Right atrium auricular region (tissue), 2 donors: ENCODE results near the gene KLHL17. TPM values are rescaled to one million over a fixed set of nuclear protein-coding genes. Genes with fewer than 3 reads are reported as not detected.

Source experiments
- DNase-seq: peaks from one replicate; pipeline ENCODE4 v3.0.0-alpha.2; 2019; ENCODE audit warnings: low spot score
- H3K27ac ChIP-seq, 2 donors: fragments of 200-600 bp; sonication (generic); 1 replicate in 1 of 2; 2 replicates in 1 of 2; pipeline ENCODE4 v1.5.1; 2016 to 2019
- H3K27me3 ChIP-seq, 2 donors: fragments of 200-600 bp; sonication (generic); one replicate each; pipeline versions ENCODE4 v1.5.1 to v1.6.0; 2017 to 2019
- H3K36me3 ChIP-seq: fragments of 200-600 bp; sonication (generic); one replicate; pipeline ENCODE4 v1.5.1; 2016
- H3K4me1 ChIP-seq, 2 donors: fragments of 200-600 bp; sonication (generic); one replicate each; pipeline versions ENCODE4 v1.5.1 to v1.6.0; 2017 to 2019
- H3K4me3 ChIP-seq, 2 donors: fragments of 200-600 bp; sonication (generic); 1 replicate in 1 of 2; 2 replicates in 1 of 2; pipeline ENCODE4 v1.5.1; 2017 to 2019; ENCODE audit warnings: mild to moderate bottlenecking in 1 of 2, moderate library complexity in 1 of 2
- H3K9me3 ChIP-seq, 2 donors: fragments of 200-600 bp; sonication (generic); one replicate each; pipeline ENCODE4 v1.5.1; 2019
- total RNA-seq, 2 donors: library from RNA; depleted of rRNA; stranded (reverse); fragments of >200 nt; gene quantifications; one replicate each; pipeline ENCODE4 v1.1.0, GENCODE V29; 2016
- TF ChIP-seq, protein P1 (sequence below), 2 donors: fragments of 200-600 bp; sonication (generic); IDR thresholded peaks; one replicate each; pipeline ENCODE4 v1.5.1; 2019; ENCODE audit warnings: antibody characterized with exemption in 2 of 2

Gene KLHL17
- total RNA-seq, 2 donors from 2014 or later, result 2.4 to 2.9 TPM

DNA sequence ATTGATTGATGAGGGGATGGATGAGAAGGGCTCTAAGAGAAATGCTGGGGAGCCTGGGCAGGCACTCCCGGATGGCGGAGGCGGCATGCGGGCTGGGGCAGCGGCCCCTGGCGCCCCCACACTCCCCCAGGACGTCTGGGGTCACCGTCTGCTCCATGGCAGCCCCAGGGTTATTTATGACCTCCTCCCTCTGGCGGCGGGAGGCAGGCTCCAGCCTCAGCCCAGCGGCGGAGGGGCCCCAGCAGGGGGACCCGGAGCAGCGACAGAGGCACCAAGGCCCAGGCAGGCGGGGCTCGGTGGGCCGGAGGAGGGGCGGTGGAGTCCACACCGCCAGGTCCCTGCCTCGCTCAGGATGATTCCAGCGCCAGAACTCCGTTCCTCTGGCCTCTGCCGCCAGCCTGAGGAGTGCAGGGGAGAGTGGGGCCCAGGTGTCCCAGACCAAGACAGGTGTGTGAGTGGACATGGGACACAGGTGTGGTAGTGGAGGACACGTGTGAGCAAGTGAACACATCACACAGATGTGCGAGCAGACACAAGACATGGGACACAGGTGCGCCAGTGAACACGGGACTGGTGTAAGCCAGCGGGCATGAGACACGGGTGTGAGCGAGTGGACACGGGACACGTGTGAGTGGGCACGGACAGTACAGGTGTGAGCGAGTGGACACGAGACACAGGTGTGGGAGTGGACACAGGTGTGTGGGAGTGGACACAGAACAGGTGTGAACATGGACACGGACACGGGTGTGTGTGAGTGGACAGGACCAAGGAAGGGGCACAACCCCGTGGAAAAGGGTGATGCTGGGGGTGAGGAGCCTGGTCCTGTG, 39.2 kb upstream of the KLHL17 start:
- H3K9me3 ChIP-seq, result no peaks in the 10 kb centered on the region
- H3K4me3 ChIP-seq, result no peak overlapping the region
- no peaks in the 10 kb centered on the region for H3K36me3 ChIP-seq
- no peaks in the 10 kb centered on the region for H3K27me3 ChIP-seq
- TF ChIP-seq, protein P1, sequence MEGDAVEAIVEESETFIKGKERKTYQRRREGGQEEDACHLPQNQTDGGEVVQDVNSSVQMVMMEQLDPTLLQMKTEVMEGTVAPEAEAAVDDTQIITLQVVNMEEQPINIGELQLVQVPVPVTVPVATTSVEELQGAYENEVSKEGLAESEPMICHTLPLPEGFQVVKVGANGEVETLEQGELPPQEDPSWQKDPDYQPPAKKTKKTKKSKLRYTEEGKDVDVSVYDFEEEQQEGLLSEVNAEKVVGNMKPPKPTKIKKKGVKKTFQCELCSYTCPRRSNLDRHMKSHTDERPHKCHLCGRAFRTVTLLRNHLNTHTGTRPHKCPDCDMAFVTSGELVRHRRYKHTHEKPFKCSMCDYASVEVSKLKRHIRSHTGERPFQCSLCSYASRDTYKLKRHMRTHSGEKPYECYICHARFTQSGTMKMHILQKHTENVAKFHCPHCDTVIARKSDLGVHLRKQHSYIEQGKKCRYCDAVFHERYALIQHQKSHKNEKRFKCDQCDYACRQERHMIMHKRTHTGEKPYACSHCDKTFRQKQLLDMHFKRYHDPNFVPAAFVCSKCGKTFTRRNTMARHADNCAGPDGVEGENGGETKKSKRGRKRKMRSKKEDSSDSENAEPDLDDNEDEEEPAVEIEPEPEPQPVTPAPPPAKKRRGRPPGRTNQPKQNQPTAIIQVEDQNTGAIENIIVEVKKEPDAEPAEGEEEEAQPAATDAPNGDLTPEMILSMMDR (IDR thresholded peaks at IDR 0.05), result peak; percentile 41 to 70
- DNase-seq, result no peak
- no peak overlapping the region for H3K27ac ChIP-seq
- H3K4me1 ChIP-seq, result peaks cover 0 to 49% of the 10 kb centered on the region in 2 donors

DNA sequence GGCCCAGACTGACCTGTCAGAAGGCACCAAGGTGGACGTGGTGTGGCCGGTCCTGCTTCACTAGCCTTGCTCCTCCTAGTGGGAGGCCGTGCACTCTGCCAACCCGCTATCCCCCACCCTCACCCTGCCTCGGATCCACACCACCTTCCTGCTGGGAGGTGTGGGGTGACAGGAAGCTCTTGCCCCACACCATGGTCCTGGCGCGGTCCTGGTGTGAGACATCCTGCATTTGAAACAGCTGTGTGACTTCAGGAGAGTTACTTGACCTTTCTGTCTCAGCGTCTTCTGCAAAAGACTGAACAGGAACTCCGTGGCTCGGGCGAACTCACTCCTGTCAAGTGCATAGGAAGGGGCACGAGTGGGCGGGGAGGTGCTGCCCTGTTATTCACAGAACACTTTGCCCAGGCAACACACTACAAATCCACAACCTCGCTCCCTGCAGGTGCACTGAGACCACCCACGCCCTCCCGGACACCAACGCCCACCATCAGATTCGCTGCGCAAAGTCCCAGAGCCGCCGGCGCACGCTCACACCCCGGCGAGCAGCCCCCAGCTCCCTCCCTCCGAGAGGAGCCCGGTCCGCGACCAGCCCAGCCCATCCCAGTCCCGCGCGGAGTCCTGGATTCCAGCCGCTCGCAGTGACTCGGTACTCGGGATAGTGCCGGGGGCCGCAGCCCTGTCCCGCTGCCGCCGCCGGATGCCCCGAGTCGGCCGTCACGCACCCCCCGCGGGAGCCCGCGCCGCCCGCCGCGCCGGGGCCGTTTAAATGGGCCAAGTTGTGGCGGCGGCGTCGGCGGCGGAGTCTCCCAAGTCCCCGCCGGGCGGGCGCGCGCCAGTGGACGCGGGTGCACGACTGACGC, 37.0 kb upstream of the KLHL17 start, which contains the start of gene SAMD11:
Gene SAMD11, plus strand, starts transcription at position 793 of the 860 bp plus-strand sequence. CDS start 509 bp downstream, outside the sequence.
- TF ChIP-seq, protein P1 (IDR thresholded peaks at IDR 0.05), result no peak
- Histone ChIP-seq H3K27me3 (no peaks in the 10 kb centered on the region), H3K4me3 (peak within 1 kb of the TSS; percentile 37 to 53), H3K9me3 (no peaks in the 10 kb centered on the region), H3K36me3 (no peaks in the 10 kb centered on the region), H3K4me1 (peaks cover 0 to 43% of the 10 kb centered on the region in 2 donors), H3K27ac (peak within 1 kb of the TSS; percentile 21 to 23)
- DNase-seq, result peak; percentile 86

DNA sequence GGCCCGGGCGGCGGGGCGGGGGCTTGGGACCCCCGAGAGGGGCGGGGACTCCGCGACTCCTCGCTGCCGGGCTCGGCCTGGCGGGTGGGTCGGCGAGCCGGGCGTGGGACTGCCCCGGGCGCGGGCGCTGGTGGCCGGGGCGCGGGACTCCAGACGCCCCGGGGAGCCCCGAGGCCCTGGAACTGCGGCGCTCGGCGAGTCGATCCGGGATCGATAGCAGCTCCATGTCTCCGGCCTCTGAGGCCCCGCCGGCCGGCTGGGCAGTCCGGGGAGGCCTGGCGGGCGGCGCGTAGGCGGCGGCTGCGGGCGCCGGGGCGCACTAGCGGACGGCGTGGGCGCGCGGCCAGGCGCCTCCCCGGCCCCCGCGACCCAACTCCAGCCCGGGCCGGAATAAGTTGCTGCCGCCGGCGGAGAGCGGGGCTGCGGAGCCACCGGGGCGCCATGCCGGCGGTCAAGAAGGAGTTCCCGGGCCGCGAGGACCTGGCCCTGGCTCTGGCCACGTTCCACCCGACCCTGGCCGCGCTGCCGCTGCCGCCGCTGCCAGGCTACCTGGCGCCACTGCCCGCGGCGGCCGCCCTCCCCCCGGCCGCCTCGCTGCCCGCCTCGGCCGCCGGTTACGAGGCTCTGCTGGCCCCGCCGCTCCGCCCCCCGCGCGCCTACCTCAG, 36.3 kb upstream of the KLHL17 start:
- TF ChIP-seq, protein P1 (IDR thresholded peaks at IDR 0.05), result no peak
- H3K27ac ChIP-seq, result no peak overlapping the region

DNA sequence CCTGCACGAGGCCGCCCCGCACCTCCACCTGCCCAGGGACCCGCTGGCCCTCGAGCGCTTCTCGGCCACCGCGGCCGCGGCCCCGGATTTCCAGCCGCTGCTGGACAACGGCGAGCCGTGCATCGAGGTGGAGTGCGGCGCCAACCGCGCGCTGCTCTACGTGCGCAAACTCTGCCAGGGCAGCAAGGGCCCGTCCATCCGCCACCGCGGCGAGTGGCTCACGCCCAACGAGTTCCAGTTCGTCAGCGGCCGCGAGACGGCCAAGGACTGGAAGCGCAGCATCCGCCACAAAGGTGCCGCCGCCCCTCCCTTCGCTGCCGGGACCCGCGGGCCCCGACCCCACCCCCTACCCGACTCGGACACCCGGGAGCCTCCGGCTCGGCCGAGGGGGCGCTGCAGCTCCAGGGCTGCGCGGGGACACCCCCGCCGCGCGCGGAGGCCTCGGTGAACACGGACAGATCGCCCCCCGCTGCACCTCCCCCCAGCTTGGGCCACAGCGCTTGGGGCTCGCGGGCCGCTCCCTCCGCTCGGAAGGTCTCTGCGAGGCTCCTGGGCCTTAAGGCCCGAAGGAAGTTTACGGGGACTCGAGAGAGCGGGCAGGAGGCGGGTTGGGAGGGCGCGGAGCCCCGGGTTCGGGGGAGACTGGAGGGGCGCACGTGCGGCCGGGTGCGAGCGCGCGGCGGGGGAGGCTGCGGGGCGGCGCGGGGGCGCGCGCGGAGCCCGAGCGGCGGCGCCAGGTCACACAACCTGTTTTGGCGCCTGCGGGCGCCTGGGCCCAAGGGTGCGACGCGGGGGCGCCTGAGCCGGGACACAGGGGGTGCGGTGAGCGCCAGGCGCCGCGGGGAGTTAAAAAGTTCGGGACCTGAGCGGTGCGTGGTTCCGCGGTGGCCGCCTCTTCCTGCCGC, 35.5 kb upstream of the KLHL17 start:
- no peaks in the 10 kb centered on the region for H3K27me3 ChIP-seq
- no peak for DNase-seq
- H3K36me3 ChIP-seq, result no peaks in the 10 kb centered on the region
- no peaks in the 10 kb centered on the region for H3K9me3 ChIP-seq
- H3K27ac ChIP-seq, result peak overlapping the region in 1 of 2 donors; percentile 35
- TF ChIP-seq, protein P1 (IDR thresholded peaks at IDR 0.05), result peak in 1 of 2 donors; percentile 20
- H3K4me1 ChIP-seq, result peaks cover 0 to 43% of the 10 kb centered on the region in 2 donors
- H3K4me3 ChIP-seq, result peak overlapping the region; percentile 37 to 53

More for the DNA sequence above, 36.3 kb upstream of the KLHL17 start:
- DNase-seq, result no peak
- H3K27me3 ChIP-seq, result no peaks in the 10 kb centered on the region
- H3K9me3 ChIP-seq, result no peaks in the 10 kb centered on the region
- peak overlapping the region; percentile 37 to 53 for H3K4me3 ChIP-seq
- no peaks in the 10 kb centered on the region for H3K36me3 ChIP-seq
- peaks cover 0 to 43% of the 10 kb centered on the region in 2 donors for H3K4me1 ChIP-seq
